HL-60 (cell line): Measurements from ENCODE around the gene TUBGCP6.

Experiments used
- DNase-seq, 2 experiments: peaks; one replicate each; pipeline ENCODE4 v3.0.0-alpha.2; 2010 to 2020; ENCODE audit warnings: low read depth in 1 of 2, low spot score in 1 of 2
- H3K27ac ChIP-seq: fragments of 250-450 bp; sonication (Bioruptor Pico); replicated peaks from 2 replicates; pipeline ENCODE4 v1.5.1; 2020; ENCODE audit warnings: mild to moderate bottlenecking, moderate library complexity
- H3K27me3 ChIP-seq: fragments of 250-450 bp; sonication (Bioruptor Pico); 2 replicates; pipeline ENCODE4 v1.5.1; 2021; ENCODE audit warnings: mild to moderate bottlenecking, moderate library complexity; ENCODE audit not compliant: insufficient read depth, poor library complexity, severe bottlenecking
- H3K4me3 ChIP-seq: replicated peaks from 2 replicates; pipeline ENCODE4 v1.5.1; 2011; ENCODE audit warnings: mild to moderate bottlenecking, control low read depth, low read length; ENCODE audit not compliant: insufficient read depth
- GABPA ChIP-seq: IDR thresholded peaks from 2 replicates; pipeline ENCODE4 v1.6.1; 2012; ENCODE audit warnings: low read depth
- POLR2AphosphoS5 ChIP-seq: IDR thresholded peaks from 2 replicates; pipeline ENCODE4 v1.6.1; 2012; ENCODE audit warnings: low read depth
- SPI1 ChIP-seq: IDR thresholded peaks from 2 replicates; pipeline ENCODE4 v1.6.1; 2012; ENCODE audit warnings: low read depth, mild to moderate bottlenecking, borderline replicate concordance
- TF ChIP-seq, protein P1 (sequence below): IDR thresholded peaks from 2 replicates; pipeline ENCODE4 v1.6.1; 2012; ENCODE audit warnings: low read depth; ENCODE audit not compliant: insufficient replicate concordance
- TF ChIP-seq, protein P2 (sequence below): IDR thresholded peaks from one replicate; pipeline ENCODE4 v1.5.1; 2011; ENCODE audit warnings: low read length, control low read depth, inconsistent platforms; ENCODE audit not compliant: insufficient read depth

The TUBGCP6 gene

DNA sequence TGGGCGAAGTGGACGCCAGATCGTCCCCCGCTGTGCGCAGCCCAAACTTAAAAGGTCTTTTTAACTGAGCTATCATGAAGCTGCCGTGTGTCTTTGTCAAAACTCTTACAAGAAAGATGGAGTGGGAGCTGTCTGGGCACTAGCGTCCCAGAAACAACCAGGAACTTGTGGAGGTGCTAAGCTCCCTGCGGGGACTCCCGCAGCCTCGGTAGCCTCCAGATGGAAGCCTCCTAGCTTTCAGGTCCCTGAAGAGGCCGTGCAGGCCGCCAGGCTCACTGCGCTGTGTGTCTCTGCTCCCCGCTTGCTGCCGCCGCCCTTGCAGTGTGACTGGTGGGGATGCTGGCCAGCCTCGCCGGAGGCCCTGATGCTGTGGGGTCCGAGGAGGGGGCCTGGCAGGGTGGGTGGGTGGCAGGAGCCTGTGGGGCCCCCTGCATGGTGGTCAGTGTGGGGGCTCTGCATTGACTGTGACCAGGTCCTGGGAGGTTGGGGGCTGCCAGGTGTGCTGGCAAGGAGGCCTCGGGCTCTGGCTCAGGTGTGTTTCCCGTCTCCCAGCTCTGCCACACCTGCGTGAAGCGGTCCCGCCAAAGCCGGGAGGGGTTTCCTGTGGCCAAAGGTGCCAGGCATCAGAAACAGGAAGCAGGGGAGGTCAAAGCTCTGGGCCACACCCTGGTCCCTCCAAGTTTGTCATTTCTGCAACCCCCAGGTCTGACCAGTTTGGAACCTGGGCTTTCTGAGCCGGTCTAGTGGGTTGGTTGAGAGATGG lies 57.9 kb downstream of the TUBGCP6 start:
- Histone ChIP-seq H3K27ac (peak overlapping the region; percentile 75), H3K27me3 (no peaks in the 10 kb centered on the region), H3K4me3 (peak overlapping the region; percentile 75)
- peak in 1 of 2 experiments; percentile 47 for DNase-seq
- TF ChIP-seq, protein P1, sequence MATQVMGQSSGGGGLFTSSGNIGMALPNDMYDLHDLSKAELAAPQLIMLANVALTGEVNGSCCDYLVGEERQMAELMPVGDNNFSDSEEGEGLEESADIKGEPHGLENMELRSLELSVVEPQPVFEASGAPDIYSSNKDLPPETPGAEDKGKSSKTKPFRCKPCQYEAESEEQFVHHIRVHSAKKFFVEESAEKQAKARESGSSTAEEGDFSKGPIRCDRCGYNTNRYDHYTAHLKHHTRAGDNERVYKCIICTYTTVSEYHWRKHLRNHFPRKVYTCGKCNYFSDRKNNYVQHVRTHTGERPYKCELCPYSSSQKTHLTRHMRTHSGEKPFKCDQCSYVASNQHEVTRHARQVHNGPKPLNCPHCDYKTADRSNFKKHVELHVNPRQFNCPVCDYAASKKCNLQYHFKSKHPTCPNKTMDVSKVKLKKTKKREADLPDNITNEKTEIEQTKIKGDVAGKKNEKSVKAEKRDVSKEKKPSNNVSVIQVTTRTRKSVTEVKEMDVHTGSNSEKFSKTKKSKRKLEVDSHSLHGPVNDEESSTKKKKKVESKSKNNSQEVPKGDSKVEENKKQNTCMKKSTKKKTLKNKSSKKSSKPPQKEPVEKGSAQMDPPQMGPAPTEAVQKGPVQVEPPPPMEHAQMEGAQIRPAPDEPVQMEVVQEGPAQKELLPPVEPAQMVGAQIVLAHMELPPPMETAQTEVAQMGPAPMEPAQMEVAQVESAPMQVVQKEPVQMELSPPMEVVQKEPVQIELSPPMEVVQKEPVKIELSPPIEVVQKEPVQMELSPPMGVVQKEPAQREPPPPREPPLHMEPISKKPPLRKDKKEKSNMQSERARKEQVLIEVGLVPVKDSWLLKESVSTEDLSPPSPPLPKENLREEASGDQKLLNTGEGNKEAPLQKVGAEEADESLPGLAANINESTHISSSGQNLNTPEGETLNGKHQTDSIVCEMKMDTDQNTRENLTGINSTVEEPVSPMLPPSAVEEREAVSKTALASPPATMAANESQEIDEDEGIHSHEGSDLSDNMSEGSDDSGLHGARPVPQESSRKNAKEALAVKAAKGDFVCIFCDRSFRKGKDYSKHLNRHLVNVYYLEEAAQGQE, result no peak
- TF ChIP-seq, protein P2, sequence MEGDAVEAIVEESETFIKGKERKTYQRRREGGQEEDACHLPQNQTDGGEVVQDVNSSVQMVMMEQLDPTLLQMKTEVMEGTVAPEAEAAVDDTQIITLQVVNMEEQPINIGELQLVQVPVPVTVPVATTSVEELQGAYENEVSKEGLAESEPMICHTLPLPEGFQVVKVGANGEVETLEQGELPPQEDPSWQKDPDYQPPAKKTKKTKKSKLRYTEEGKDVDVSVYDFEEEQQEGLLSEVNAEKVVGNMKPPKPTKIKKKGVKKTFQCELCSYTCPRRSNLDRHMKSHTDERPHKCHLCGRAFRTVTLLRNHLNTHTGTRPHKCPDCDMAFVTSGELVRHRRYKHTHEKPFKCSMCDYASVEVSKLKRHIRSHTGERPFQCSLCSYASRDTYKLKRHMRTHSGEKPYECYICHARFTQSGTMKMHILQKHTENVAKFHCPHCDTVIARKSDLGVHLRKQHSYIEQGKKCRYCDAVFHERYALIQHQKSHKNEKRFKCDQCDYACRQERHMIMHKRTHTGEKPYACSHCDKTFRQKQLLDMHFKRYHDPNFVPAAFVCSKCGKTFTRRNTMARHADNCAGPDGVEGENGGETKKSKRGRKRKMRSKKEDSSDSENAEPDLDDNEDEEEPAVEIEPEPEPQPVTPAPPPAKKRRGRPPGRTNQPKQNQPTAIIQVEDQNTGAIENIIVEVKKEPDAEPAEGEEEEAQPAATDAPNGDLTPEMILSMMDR, result no peak
- TF ChIP-seq GABPA (no peak), SPI1 (peak; percentile 10; the same call in 1 of the 2 replicates), POLR2AphosphoS5 (no peak)

DNA sequence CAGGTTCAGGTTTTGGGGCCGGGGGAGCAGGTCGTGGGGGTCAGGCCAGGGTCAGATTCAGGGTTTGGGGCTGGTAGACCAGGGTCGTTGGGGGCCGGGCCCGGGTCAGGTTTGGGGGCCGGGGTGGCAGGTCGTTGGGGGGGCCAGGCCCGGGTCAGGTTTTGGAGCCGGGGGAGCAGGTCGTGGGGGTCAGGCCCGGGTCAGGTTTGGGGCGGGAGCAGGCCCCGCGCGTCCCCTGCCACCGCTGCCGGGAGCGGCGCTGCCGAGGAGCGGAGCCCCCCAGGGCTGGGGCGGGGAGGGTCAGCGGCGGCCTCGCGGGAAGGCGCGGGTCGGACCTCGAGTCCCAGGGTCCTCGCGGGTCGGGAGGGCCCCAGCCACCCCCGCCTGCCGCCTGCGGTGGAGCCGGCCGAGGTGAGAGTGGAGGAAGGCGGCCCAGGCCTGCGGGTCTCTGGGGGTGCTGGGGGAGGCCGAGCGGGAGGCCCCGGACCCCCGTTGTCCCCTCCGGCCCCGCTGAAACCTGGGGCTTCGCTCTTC lies 58.6 kb downstream of the TUBGCP6 start:
- Histone ChIP-seq H3K27me3 (no peaks in the 10 kb centered on the region), H3K4me3 (peak overlapping the region; percentile 75), H3K27ac (peak overlapping the region; percentile 75)
- TF ChIP-seq GABPA (no peak), SPI1 (no peak), POLR2AphosphoS5 (no peak)
- TF ChIP-seq, protein P2, result no peak
- TF ChIP-seq, protein P1, result no peak
- no peak for DNase-seq

DNA sequence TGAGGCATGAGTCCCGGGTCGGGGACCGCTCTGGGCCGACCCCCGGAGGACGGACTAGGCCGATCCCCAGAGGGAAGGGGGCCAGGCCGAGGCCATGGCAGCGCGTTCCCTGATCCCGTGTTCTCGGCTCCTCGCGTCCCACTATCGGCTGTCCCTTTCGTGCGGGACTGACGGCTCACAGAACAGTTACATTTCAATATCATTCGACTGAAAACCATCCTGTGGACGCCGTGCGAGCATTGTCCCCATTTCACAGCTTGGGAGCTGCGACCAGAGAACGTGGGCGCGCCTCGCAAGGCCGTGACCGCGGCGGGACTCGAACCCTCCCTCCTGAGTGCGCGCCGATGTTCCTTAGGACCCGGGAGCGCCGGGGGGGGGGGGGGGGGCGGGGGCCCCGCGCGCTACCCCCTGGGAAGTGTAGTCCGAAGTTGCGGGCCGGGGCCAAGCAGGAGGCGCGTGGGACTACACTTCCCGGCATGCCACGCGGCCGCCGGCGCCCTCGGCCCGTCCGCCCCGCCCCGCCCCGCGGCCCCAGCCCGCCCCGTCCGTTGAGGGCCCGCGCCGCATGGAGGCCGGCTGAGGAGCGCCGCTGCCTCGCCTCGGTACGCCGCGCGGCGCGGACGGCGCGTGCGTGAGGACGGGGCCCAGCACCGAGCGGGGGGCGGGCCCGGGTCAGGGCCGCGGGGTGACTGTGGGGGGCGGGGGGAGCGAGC lies 59.3 kb downstream of the TUBGCP6 start, which contains the start of gene TRABD:
TRABD (plus strand) TSS at position 539 of the 713 bp plus-strand sequence. CDS start 7,148 bp downstream, outside the sequence.
- H3K27ac ChIP-seq, result peak within 1 kb of the TSS; percentile 84
- peak; percentile 78 to 83 for DNase-seq

DNA sequence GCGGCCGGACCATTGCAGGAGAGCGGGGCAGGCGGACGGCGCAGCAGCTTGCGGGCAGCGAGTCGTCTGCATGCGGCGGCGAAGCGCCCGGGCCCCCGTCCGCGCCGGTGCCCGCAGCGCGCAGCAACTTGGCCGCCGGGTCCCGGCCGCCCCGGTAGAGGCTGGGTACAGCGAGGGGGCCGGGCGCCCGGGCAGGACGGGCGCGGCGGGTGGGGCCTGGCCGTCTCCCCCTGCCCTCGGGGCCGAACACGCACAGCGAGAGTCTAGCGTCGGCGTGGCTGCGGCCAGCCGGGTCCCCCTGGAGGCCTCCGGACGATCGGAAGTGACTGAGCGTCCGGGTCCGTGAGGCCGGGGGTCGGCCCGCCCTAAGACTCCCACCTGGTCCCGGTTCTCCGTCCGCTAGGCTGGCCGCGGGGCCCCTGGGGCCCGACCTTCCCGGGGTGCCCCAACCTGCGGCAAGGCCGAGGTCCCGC lies 59.9 kb downstream of the TUBGCP6 start:
- TF ChIP-seq, protein P2, result no peak
- TF ChIP-seq POLR2AphosphoS5 (no peak), SPI1 (no peak)
- TF ChIP-seq, protein P1, result no peak
- H3K4me3 ChIP-seq, result peak overlapping the region; percentile 19
- DNase-seq, result no peak
- peak overlapping the region; percentile 84 for H3K27ac ChIP-seq
- H3K27me3 ChIP-seq, result no peaks in the 10 kb centered on the region

More for the DNA sequence above, 59.3 kb downstream of the TUBGCP6 start, which contains the start of gene TRABD:
- H3K27me3 ChIP-seq, result no peaks in the 10 kb centered on the region
- peak within 1 kb of the TSS; percentile 75 for H3K4me3 ChIP-seq
- TF ChIP-seq POLR2AphosphoS5, result peak; percentile 55
- no peak for TF ChIP-seq SPI1
